ENCODE measurements around the gene NFIC.

DNA sequence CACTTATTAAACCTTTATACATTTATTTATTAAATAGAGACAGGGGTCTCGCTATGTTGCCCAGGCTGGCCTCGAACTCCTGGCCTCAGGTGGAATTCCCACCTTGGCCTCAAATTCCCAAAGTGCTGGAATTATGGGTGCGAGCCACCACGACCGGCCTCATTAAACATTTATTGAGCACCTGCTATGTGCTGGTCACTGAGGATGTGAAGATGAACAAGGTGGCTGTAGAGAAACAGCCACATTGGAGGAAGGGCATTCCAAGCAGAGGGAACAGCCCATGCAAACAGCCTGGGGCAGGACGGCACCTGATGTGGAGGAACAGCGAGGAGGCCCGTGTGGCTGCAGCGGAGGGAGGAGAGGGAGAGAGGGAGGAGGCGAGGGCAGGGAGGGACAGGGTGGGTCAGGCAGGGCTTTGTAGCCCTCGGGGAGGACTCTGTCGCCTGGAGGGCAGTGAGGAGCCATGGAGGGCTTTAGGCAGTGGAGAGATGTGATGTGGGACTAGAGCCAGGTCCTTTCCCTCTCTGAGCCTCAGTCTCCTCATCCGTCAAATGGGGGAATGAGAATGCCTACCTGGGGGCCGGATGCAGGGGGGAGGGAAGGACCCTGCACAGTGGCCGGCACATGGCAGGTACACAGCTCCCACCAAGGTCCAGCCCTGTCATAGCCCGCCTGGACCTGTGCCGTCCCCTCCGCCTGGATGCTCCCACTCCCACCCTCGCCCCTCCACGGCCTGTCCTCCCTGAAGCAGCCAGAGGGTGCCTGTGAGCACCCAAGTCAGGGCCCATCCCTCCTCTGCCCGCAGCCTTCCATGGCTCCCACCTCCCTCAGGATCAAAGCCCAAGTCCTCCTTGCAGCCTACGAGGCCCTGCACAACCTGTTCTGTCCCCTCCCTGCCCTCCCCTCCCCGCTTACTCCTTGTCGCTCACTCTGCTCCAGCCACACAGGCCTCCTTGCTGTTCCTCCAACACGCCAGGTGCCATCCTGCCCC is 21.5 kb upstream of the NFIC start:
- TF ChIP-seq TAF1 (IDR thresholded peaks at IDR 0.05; ENCODE audit: low read depth) (no peak), RAD21 (IDR thresholded peaks at IDR 0.05; ENCODE audit: low read depth) (no peak), YY1 (IDR thresholded peaks at IDR 0.05; ENCODE audit: low read depth) (no peak), EP300 (IDR thresholded peaks at IDR 0.05; ENCODE audit: borderline replicate concordance) (no peak), TEAD4 (IDR thresholded peaks at IDR 0.05) (no peak)
- TF ChIP-seq, protein P1, sequence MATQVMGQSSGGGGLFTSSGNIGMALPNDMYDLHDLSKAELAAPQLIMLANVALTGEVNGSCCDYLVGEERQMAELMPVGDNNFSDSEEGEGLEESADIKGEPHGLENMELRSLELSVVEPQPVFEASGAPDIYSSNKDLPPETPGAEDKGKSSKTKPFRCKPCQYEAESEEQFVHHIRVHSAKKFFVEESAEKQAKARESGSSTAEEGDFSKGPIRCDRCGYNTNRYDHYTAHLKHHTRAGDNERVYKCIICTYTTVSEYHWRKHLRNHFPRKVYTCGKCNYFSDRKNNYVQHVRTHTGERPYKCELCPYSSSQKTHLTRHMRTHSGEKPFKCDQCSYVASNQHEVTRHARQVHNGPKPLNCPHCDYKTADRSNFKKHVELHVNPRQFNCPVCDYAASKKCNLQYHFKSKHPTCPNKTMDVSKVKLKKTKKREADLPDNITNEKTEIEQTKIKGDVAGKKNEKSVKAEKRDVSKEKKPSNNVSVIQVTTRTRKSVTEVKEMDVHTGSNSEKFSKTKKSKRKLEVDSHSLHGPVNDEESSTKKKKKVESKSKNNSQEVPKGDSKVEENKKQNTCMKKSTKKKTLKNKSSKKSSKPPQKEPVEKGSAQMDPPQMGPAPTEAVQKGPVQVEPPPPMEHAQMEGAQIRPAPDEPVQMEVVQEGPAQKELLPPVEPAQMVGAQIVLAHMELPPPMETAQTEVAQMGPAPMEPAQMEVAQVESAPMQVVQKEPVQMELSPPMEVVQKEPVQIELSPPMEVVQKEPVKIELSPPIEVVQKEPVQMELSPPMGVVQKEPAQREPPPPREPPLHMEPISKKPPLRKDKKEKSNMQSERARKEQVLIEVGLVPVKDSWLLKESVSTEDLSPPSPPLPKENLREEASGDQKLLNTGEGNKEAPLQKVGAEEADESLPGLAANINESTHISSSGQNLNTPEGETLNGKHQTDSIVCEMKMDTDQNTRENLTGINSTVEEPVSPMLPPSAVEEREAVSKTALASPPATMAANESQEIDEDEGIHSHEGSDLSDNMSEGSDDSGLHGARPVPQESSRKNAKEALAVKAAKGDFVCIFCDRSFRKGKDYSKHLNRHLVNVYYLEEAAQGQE (IDR thresholded peaks at IDR 0.05; ENCODE audit: low read depth) = no peak
- TF ChIP-seq, protein P2, sequence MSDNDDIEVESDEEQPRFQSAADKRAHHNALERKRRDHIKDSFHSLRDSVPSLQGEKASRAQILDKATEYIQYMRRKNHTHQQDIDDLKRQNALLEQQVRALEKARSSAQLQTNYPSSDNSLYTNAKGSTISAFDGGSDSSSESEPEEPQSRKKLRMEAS (IDR thresholded peaks at IDR 0.05) = no peak

Measured in Ishikawa (cell line).